PC-3 (cell line): ENCODE results near the gene KCNH4.

ENCODE experiments used
- CTCF ChIP-seq: fragments of 300-600 bp; sonication (generic); conservative IDR thresholded peaks from 2 replicates; pipeline ENCODE4 v1.5.1; 2017; ENCODE audit warnings: antibody characterized with exemption, low read depth, mild to moderate bottlenecking, low read length
- EZH2 ChIP-seq: fragments of 300-600 bp; sonication (generic); IDR thresholded peaks from one replicate; pipeline ENCODE4 v1.6.1; 2017; ENCODE audit warnings: antibody characterized with exemption, mild to moderate bottlenecking, low read length; ENCODE audit not compliant: unreplicated experiment
- EZH2phosphoT487 ChIP-seq: fragments of 300-600 bp; sonication (generic); IDR thresholded peaks from 2 replicates; pipeline ENCODE4 v1.6.1; 2018; ENCODE audit warnings: mild to moderate bottlenecking, antibody characterized with exemption, low read length, borderline replicate concordance

GRCh38 chr17:42190491-42191274 is 9.7 kb upstream of the KCNH4 start:
- TF ChIP-seq CTCF (no peak), EZH2 (no peak), EZH2phosphoT487 (no peak)
